GM18951 (cell line): Measurements from ENCODE around the gene EVC2.

ENCODE experiments used
- POLR2A ChIP-seq: IDR thresholded peaks from 4 replicates; pipeline ENCODE4 v1.6.1; 2011; ENCODE audit warnings: mild to moderate bottlenecking; ENCODE audit not compliant: insufficient read length, insufficient read depth; ENCODE audit errors: extremely low read depth
- in situ Hi-C: fragments of 300-500 bp; cut with MboI; formaldehyde crosslinking; loops from one replicate; pipeline ENCODE4 v1.12.0; 2022; ENCODE audit warnings: low sequenced_read_pairs, mixed read lengths, inconsistent platforms; ENCODE audit not compliant: unreplicated experiment

EVC2 gene

DNA sequence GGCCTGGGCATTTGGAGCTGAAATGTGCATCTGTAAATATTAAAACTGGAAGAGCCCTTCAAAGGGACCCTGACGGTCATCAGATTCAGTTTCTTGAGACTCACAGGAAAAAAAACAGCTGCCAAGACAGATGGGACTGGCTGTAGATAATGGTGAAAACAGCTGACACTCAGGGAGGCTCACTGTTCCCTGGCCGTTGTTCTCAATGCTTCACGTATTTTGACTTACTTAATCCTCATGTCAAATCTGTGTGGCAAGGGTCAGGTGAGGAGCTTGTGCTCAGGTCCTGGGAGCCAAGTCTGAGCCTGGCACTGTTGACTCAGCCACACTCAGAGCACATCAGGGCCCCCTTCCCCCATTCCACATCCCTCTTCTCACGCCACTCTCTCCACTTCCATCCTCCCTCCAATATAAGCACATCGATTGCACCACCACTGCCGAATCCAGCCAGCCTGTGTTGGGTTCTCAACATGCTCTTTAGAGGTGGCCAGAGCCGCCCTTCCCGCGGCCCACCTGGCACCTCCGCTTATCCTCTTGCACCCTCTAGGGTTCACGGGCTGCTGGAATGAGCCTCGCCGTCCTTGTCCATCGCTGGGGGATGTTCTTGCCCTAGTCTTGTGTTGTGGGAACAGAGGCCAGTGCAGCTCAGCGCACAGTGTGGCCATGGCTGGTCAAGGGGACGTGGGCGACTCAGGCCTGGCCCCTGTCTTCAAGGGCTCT, 42.7 kb upstream of the EVC2 start:
- no peak for TF ChIP-seq POLR2A
- in situ Hi-C loops = no loop called here

DNA sequence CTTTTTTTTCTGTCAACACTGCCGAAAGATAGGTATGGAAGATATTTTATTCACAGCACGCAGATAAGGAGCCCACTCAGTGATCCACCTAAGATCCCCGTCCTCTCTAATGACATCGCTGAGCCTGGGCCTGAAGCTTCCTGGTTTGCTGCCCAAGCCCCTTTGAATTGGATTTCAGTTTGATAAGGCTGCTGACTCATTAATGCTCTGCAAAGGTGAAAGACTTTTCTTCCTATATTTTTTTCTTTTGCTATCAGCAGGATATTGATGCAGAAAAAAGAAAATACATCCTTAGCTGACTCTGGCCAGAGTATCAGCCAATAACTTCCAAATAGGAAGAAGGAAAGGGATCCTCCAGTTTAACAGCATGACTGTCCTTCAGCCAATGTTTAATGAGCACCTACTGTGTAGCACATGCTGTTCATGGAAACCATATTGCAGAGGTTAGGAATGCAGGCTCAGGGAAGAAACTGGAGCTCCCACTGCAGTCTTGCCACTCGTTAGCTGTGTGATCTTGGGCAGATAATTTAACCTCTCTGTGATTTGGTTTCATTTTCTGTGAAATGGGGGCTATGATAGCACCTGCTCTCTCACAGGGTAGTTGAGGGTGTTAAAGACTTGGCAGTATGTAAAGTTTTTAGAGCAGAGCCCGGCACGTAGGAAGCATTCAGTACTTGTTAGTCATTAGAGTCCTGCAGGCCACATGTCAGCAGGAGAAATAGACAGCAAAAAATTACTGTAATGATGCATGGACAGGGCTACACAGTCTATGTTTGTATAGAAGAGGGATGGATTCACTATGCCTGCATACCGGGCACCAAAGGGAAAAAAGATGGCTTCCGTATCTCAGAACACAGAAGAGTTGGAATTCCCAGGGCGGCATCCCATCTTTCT, 41.9 kb upstream of the EVC2 start:
- TF ChIP-seq POLR2A = no peak
- in situ Hi-C loops = no loop called here

DNA sequence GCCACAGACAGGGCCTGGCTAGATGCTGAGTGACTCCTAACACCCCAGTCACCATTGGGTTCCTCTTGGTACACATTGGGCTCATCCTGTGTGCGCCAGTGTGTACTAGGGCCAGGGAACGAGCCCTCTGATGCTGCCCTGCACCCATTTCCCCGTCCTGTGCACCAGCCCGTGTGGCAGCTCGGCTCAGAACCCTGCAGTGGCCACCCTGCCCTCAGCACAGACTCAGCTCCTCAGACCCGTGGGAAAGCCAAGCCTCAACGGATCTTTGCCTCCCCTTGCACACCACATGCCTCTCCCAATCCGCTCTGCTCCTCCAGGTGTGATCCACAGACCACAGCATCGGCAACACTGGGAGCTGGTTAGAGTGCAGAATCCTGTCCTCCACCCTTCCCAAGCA, 41.2 kb upstream of the EVC2 start:
- TF ChIP-seq POLR2A = no peak
- in situ Hi-C loops = no loop called here

- in situ Hi-C loops = no loop called here
- no peak for TF ChIP-seq POLR2A
These were observed 39.5 kb upstream of the EVC2 start for GRCh38 chr4:5747738-5748375.

GRCh38 chr4:5746829-5747737, 38.7 kb upstream of the EVC2 start:
- in situ Hi-C loops = no loop called here
- no peak for TF ChIP-seq POLR2A

DNA sequence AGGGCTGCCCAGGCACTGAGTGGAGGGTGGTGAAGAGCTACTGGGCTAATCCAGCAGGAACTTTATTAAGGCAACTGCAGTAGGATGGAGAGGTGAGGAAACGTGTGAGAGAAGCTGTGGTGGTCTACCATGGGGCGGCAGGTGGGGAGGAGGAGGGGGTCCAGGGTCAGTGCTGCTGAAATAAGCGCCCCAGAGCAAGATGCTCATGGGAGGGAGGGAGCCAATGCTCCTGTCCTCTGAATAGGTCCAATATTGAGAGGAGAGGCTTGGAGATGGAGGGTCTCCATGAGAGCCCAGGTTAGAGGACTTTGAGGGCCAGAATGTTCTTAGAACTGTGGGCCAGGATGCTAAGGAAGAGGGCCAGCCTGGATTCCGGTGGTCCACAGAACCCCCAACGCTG, 37.9 kb upstream of the EVC2 start:
- no peak for TF ChIP-seq POLR2A
- in situ Hi-C loops = no loop called here

- in situ Hi-C loops = no loop called here
- no peak for TF ChIP-seq POLR2A
These were observed 34.6 kb upstream of the EVC2 start for GRCh38 chr4:5742968-5743367.

GRCh38 chr4:5742388-5742787, 34.0 kb upstream of the EVC2 start:
- in situ Hi-C loops = no loop called here
- TF ChIP-seq POLR2A = no peak

- in situ Hi-C loops = no loop called here
These were observed 29.7 kb upstream of the EVC2 start for GRCh38 chr4:5738061-5738460.

DNA sequence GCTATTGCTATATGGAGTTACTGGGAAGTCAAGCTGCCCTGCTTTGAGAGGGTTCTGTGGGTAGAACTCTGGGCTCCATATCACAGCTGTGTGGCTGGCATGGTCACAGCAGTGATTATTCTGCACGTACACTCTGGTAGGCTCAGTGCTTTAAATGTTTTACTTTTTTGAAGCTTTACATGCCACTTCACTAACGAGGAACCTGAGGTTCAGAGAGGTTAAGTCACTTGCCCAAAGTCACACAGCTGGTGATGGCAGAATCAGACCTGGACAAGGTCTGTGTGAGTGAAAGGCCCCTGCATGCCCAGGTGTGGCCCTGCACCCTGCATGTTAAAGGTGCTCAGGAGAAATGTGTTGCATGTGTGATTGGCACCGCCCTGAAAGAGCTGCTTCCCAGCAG, 27.1 kb upstream of the EVC2 start:
- TF ChIP-seq POLR2A = no peak
- in situ Hi-C loops = no loop called here

More at GRCh38 chr4:5738061-5738460, 29.7 kb upstream of the EVC2 start:
- no peak for TF ChIP-seq POLR2A

- in situ Hi-C loops = no loop called here
- TF ChIP-seq POLR2A = no peak
These were observed 26.5 kb upstream of the EVC2 start for GRCh38 chr4:5734853-5735252.

DNA sequence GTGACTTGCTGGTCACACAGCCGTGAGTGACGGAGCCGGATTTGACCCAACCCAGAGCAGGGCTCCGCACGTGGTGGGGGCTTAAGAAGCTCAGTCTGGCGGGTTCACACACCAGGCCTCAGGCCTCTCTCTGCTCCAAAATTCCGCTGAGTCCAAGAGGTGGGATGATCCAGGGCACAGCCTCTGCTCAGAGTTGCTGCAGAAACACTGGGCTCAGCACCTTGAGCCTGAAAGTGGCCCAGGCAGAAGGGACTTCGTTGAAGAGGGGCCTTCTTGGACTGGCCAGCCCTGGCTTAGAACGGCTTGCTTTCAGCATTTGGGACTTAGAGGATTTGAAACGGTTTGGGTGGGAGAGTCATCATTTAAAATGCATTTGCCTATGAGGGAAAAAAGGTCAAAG, 23.8 kb upstream of the EVC2 start:
- in situ Hi-C loops = no loop called here
- TF ChIP-seq POLR2A = no peak
